MM.1S (cell line): Measurements from ENCODE around the gene RREB1.

Experiments used
- EZH2phosphoT487 ChIP-seq: fragments of 300-600 bp; sonication (generic); IDR thresholded peaks from 2 replicates; pipeline ENCODE4 v1.6.1; 2018; ENCODE audit warnings: antibody characterized with exemption, low read length
- TF ChIP-seq, protein P1 (sequence below): fragments of 300-600 bp; sonication (generic); IDR thresholded peaks from 2 replicates; pipeline ENCODE4 v1.5.1; 2016; ENCODE audit warnings: antibody characterized with exemption, low read length, mixed read lengths

DNA sequence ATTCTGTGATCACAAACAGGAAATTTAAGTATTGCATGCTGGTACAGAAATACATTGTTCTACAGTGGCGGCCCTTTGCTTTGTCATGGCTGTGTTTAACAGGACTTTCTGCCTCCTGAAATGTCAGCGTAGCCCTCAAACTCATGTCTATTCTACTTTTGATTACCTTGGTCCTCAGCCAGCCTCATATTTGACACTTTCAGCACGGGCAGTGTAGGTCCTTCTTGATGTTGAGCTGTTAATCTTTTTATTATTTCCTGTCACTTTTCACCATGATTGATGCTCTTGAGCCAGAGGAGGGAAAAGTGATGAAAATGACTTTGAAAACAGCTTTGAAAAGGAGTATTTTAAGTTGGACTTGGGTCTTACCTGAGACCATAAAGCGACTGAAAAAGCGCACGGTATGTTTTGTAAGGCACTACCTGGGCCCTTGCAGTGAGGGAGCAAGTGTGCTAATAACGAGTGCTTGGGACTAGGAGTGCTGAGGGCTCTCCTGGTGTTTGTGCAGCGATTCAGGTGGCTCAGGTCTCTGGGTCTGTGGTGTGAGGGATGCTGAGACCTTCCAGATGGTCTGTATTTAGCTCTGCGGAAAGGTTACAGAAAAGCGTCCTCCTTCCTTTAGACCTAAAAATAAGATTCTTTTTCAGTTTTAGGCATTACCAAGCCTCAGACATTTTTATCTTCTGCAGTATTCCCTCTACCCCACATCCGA is 45.2 kb upstream of the RREB1 start:
- TF ChIP-seq, protein P1, sequence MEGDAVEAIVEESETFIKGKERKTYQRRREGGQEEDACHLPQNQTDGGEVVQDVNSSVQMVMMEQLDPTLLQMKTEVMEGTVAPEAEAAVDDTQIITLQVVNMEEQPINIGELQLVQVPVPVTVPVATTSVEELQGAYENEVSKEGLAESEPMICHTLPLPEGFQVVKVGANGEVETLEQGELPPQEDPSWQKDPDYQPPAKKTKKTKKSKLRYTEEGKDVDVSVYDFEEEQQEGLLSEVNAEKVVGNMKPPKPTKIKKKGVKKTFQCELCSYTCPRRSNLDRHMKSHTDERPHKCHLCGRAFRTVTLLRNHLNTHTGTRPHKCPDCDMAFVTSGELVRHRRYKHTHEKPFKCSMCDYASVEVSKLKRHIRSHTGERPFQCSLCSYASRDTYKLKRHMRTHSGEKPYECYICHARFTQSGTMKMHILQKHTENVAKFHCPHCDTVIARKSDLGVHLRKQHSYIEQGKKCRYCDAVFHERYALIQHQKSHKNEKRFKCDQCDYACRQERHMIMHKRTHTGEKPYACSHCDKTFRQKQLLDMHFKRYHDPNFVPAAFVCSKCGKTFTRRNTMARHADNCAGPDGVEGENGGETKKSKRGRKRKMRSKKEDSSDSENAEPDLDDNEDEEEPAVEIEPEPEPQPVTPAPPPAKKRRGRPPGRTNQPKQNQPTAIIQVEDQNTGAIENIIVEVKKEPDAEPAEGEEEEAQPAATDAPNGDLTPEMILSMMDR: no peak
- no peak for TF ChIP-seq EZH2phosphoT487
